HG02885 (cell line): ENCODE data around the gene PRSS57.
"Not testable (repeated sequence)": the region's sequence is repeated elsewhere in the genome, so short reads cannot be mapped to it uniquely, and the experiment has no call there.

Experiments used
- ATAC-seq: cut with Tn5 transposase; IDR thresholded peaks from one replicate; pipeline ENCODE4 v1.9.1; 2021; ENCODE audit warnings: mild to moderate bottlenecking; ENCODE audit not compliant: unreplicated experiment, poor library complexity

PRSS57 gene

GRCh38 chr19:695352-695949, at the start of gene PRSS57:
Gene PRSS57 (minus strand): TSS chr19:695452. CDS start chr19:695430, 22 bp downstream.
- ATAC-seq = no peak

DNA sequence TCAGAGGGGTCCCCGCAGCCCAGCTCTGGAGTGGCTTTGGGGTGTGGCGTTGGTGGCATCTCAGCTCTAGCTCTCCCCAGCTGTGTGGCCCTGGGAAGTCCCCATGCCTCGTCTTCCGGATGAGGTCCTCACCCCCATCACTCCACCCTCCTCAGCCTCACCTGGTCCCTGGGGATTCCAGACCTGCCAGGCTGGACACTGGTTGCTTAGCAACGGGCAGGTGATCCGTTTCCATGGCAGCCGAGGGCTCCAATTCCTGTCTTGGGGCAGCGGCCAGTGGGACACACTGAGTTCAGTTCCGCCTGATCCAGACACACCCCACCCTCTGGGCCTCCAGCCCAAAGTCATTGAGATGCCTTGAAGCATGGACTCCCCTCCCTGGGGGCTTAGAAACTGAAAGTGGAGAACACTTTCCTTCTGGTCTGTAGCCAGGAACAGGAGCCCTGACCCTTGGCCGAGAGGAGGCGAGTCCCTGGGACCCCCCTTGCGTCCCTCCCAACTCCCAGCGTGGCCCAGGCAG, 48.0 kb upstream of the PRSS57 start:
- no peak for ATAC-seq

- no peak for ATAC-seq
Measured at GRCh38 chr19:742540-743075, 47.4 kb upstream of the PRSS57 start.

GRCh38 chr19:741506-742131, 46.4 kb upstream of the PRSS57 start:
- no peak for ATAC-seq

- ATAC-seq = not testable (repeated sequence)
Measured at GRCh38 chr19:740816-741505, 45.7 kb upstream of the PRSS57 start.

GRCh38 chr19:739998-740715, 44.9 kb upstream of the PRSS57 start:
- ATAC-seq = no peak

DNA sequence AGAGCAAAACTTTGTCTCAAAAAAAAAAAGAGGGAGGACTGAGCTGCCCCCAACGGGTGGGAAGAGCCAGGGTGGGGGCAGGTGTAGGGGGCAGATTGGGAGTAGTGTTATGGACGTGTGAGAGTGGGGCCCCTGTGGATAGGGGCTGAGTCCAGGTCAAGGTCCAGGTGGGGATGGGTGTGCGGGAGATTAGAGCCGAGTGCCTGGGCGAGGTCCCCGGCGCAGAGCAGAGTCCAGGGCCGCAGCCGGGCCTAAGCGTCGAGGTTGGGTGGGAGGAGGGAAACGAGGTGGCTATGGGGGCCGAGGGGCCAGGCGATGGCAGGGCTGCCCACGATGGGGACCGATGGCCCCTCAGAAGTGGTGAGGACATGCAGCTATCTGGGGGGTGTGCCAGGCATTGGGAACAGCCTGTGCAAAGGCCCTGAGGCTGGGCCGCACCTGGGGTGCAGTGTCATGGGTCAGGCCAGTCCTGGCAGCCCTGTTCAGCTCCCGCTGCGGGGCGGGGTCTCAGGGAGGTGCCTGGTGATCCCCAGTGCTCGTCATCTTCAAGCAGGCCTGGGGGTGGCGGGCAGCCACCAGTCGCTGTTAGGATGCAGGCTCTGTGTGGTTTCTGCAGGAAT, 43.4 kb upstream of the PRSS57 start:
- ATAC-seq = no peak

DNA sequence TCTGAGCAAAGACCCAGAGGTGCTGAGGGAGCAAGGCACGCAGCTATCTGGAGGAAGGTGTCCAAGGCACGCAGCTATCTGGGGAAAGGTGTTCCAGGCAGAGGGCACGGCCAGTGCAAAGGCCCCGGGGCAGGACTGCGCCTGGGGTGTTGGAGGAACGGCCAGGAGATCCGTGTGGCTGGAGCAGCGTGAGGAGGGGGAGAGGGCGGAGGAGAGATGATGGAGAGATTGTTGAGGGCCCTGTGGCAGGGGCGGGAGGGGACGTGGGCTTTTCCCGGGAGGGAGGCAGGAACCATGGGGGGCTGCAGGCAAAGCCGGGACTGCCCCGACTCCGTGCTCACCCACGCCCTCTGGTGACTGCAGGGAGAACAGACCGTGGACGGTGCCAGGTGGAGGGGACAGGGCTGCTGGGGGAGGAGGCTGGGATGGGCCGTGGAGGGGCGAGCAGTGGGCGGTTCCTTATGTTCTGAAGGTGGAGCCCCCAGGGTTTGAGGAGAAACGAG, 42.4 kb upstream of the PRSS57 start:
- ATAC-seq = no peak

DNA sequence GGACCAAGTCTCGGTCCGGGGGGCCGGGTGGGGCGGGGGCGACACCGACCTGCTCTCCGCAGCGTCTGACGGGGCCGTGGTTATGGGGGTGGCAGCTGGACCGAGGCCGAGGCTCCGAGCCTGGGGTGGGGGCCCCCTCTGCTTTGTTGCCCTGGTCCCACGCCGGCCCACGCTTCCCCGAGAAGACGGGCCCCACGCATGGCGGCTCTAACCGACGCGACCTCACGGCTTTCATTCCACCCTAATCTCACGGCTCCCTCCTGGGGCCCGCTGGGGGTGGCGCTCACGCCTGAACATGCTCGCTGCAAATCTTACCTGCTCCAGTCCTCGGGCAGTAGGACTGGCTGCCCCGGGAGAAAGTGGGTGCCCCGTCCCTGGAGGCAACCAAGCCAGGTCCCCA, 40.9 kb upstream of the PRSS57 start:
- ATAC-seq = no peak

GRCh38 chr19:734716-735115, 39.5 kb upstream of the PRSS57 start:
- ATAC-seq = no peak

GRCh38 chr19:732148-733069, 37.2 kb upstream of the PRSS57 start:
- no peak for ATAC-seq

- no peak for ATAC-seq
Measured at GRCh38 chr19:731000-731399, 35.7 kb upstream of the PRSS57 start.

DNA sequence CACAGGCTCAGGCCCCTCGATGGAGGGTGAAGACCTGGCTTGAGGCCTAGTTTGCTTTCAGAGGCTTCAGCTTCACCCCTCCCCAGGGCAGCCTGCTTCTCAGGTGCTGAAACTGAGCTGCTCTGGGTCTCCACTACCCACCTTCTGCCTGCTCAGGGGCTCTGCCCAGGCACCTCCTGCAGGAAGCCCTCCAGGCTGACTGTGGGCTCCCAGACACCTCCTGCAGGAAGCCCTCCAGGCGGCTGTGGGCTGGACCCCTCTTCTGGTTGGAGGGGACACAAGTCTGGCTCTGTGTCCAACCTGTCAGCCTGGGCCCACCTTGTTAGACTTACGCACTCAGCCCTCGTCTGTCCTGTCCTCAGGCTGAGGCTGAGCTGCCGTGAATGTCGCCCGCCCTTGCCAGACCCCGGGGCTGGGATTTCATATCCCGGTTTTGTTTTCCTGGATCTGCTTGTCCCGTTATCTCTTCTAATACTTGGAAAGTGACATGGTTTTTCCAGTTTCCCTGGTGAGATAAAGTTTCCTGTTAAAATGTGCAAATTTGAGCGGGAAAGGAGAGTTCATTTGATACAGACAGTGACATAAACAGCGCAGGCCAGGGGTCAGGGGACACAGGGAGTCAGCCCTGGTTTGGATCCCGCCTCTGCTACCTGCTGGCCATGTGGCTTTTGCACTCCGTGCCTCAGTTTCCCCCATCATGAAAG, 34.9 kb upstream of the PRSS57 start:
- ATAC-seq = no peak

DNA sequence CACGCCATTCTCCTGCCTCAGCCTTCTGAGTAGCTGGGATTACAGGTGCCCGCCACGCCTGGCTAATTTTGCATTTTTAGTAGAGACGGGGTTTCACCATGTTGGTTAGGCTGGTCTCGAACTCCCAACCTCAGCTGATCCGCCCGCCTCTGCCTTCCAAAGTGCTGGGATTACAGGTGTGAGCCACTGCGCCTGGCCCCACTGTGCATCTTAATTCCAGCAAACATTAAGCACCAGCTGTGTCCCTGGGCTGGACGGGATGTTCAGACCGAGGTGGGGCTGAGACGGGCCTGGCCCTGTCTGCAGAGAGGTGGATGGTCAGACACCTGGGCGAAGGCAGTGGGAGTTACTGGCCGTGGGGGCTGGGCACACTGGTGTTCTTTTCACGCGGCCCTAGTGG, 34.3 kb upstream of the PRSS57 start:
- not testable (repeated sequence) for ATAC-seq

GRCh38 chr19:728011-728410, 32.8 kb upstream of the PRSS57 start:
- no peak for ATAC-seq

DNA sequence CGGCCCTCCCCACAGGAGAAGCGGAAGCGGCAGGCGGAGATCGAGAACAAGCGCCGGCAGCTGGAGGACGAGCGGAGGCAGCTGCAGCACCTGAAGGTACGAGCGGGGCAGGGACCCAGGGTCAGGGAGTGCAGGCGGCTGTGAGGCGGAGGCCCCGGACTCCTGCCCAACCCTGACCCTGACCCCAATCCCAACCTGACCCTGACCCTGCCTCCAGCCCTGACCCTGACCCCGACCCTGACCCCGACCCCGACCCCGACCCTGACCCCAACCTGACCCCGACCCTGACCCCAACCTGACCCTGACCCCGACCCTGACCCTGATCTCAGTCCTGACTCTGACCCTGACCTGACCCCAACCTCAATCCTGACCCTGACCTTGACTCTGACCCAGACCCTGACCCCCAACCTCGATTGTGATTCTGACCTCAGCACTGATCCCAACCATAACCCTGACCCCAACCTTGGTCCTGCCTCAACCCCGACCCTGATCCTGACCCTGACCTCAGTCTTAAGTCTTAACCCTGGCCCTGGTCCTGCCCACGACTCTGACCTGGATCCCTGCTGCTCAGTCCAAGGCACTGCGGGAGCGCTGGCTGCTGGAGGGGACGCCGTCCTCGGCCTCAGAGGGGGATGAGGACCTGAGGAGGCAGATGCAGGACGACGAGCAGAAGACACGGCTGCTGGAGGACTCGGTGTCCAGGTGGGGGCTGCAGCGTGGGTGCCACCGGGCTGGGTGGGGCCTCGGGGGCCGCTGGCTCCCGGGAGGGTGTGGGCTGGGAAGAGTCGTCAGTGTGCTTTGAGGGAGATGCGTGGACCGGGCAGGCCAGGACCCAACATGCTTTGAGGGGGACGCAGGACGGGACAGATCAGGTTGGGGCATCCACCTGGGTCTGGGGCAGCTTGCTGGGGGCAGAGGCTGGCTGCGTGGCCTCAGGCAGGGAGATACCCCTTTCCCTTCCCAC, 32.0 kb upstream of the PRSS57 start:
- ATAC-seq = no peak

DNA sequence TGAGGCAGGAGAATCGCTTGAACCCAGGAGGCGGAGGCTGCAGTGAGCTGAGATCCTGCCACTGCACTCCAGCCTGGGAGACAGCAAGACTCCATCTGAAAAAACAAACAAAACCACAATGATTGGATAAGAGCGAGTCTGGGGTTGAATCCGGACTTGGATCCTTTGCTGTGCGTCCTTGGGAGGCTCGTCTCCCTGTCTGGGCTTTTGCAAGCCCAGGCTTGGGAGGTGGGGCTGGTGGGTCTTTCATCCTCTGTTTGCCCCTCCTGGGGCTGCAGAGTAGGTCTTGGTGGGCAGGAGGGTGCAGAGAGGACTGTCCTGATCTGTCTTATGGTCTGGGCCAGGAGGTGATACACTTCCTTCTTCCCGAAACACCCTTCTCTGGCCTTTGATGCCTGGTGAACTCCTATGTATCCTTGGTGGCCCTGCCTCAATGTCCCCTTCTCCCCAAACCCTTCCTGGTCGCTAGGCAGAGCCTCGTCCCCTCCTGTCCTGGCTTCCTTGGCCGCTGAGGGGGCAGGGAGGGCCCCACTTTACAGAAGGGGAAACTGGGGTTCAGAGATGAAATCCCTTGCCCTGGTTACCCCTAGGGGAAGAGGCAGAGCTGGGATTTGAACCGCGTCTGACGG, 30.3 kb upstream of the PRSS57 start:
- no peak for ATAC-seq
